K562 (cell line): ENCODE data around the gene ALDOC. TPM values are rescaled to one million over a fixed set of nuclear protein-coding genes. Genes with fewer than 3 reads are reported as not detected.

Experiments
- ATAC-seq: fragments of 200-7000 bp; cut with Tn5 transposase; 3 replicates; pipeline ENCODE4 v1.9.1; 2020; ENCODE audit warnings: moderate library complexity
- BruUV-seq: library from RNA; stranded (reverse); fragments of 400-500 nt; replicated peaks from 2 replicates; lab custom pipeline; 2021; lab: Mats Ljungman, UMichigan
- CTCF ChIA-PET: fragments of 300-600 bp; formaldehyde crosslinking; extraction: SDS; loops from one replicate; lab custom pipeline; 2021; ENCODE audit warnings: low intra/inter-chr PET ratio; lab: Yijun Ruan, JAX
- POLR2A ChIA-PET: fragments of 300-600, 350-650 bp; sonication (Branson Sonifier 250); formaldehyde crosslinking; extraction: SDS; loops from one replicate; lab custom pipeline; 2021; ENCODE audit warnings: antibody characterized with exemption, inconsistent platforms; lab: Yijun Ruan, JAX
- DNase-seq, 4 experiments: peaks; one replicate each; pipeline versions ENCODE4 v3.0.0 to v3.0.0-alpha.2; 2011 to 2018; ENCODE audit warnings: low spot score in 3 of 4, mixed read lengths in 3 of 4; ENCODE audit errors: extremely low read depth in 1 of 4
- FAIRE-seq: peaks from 2 replicates; lab custom pipeline; 2011; peaks lifted over from hg19 to GRCh38; lab: Jason Lieb, UNC
- H2AFZ ChIP-seq: 2 replicates; pipeline ENCODE4 v1.6.0; 2011; ENCODE audit warnings: low read depth, low read length, control low read depth, inconsistent platforms
- H3K27ac ChIP-seq: fragments of 200-600 bp; 3 replicates; pipeline ENCODE4 v1.8.0; 2011; ENCODE audit warnings: low read depth, mild to moderate bottlenecking, control low read depth, inconsistent platforms, low read length, moderate library complexity, mixed read lengths; ENCODE audit errors: extremely low read depth
- H3K27me3 ChIP-seq, 2 experiments: fragments of 300-600 bp in 1 of 2; 2 replicates in 1 of 2; 3 replicates in 1 of 2; pipeline versions ENCODE4 v1.6.0 to v1.8.0; 2011; ENCODE audit warnings: inconsistent platforms in 2 of 2, low read length in 2 of 2, mild to moderate bottlenecking in 1 of 2, mixed read lengths in 1 of 2, moderate library complexity in 1 of 2; ENCODE audit not compliant: control insufficient read depth in 2 of 2, insufficient read depth in 2 of 2
- H3K36me3 ChIP-seq: fragments of 300-600 bp; 3 replicates; pipeline ENCODE4 v1.8.0; 2011; ENCODE audit warnings: mild to moderate bottlenecking, low read length, inconsistent platforms; ENCODE audit not compliant: control insufficient read depth, insufficient read depth
- H3K4me1 ChIP-seq, 2 experiments: fragments of 200-600 bp in 1 of 2; replicated peaks in 1 of 2; 2 replicates in 1 of 2; 3 replicates in 1 of 2; pipeline versions ENCODE4 v1.5.1 to v1.8.0; 2011; ENCODE audit warnings: inconsistent platforms in 2 of 2, low read length in 2 of 2, mild to moderate bottlenecking in 1 of 2, mixed read lengths in 1 of 2, moderate library complexity in 1 of 2; ENCODE audit not compliant: control insufficient read depth in 2 of 2, insufficient read depth in 2 of 2
- H3K4me2 ChIP-seq: 2 replicates; pipeline ENCODE4 v1.6.1; 2011; ENCODE audit warnings: low read length, control low read depth, inconsistent platforms, mixed read lengths; ENCODE audit not compliant: insufficient read depth
- H3K4me3 ChIP-seq: fragments of 200-600 bp; sonication (generic), shearing (Covaris generic); 2 replicates; pipeline ENCODE4 v1.5.1; 2016; ENCODE audit warnings: control low read depth, inconsistent platforms
- H3K79me2 ChIP-seq: fragments of 200-600 bp; 3 replicates; pipeline ENCODE4 v1.8.0; 2011; ENCODE audit warnings: low read length, inconsistent platforms; ENCODE audit not compliant: control insufficient read depth, insufficient read depth
- H3K9ac ChIP-seq, 2 experiments: 2 replicates each; pipeline versions ENCODE4 v1.6.0 to v1.6.1; 2011; ENCODE audit warnings: low read depth in 2 of 2, low read length in 2 of 2, control low read depth in 1 of 2, inconsistent platforms in 1 of 2, mild to moderate bottlenecking in 1 of 2, mixed read lengths in 1 of 2; ENCODE audit not compliant: insufficient read depth in 1 of 2
- H3K9me1 ChIP-seq: one replicate; pipeline ENCODE4 v1.6.0; 2011; ENCODE audit warnings: inconsistent platforms, mild to moderate bottlenecking, low read length, moderate library complexity; ENCODE audit not compliant: control insufficient read depth, insufficient read depth
- H3K9me3 ChIP-seq: replicated peaks from 2 replicates; pipeline ENCODE4 v1.5.1; 2011; ENCODE audit warnings: low read depth, low read length, inconsistent platforms; ENCODE audit not compliant: control insufficient read depth, insufficient read depth
- H4K20me1 ChIP-seq: replicated peaks from 2 replicates; pipeline ENCODE4 v1.6.1; 2011; ENCODE audit warnings: low read length, inconsistent platforms, mixed read lengths; ENCODE audit not compliant: control insufficient read depth, insufficient read depth
- ARID2 ChIP-seq: fragments of 450-650 bp; IDR thresholded peaks from 2 replicates; pipeline ENCODE4 v1.6.1; 2017; ENCODE audit warnings: antibody characterized with exemption, mild to moderate bottlenecking
- E2F4 ChIP-seq: sonication (generic); formaldehyde crosslinking; IDR thresholded peaks from 2 replicates; pipeline ENCODE4 v1.8.0; 2022; ENCODE audit warnings: mild to moderate bottlenecking, low read depth, missing genetic modification reagents
- RBM25 ChIP-seq: fragments of 200-400 bp; formaldehyde crosslinking; IDR thresholded peaks from 2 replicates; pipeline ENCODE4 v1.6.1; 2018; ENCODE audit warnings: low read length, low read depth, moderate library complexity; ENCODE audit not compliant: severe bottlenecking
- SLC30A9 ChIP-seq: fragments of 250-450 bp; sonication (Bioruptor Pico); IDR thresholded peaks from 2 replicates; pipeline ENCODE4 v1.8.0; 2022; ENCODE audit warnings: mild to moderate bottlenecking, moderate library complexity
- ZNF217 ChIP-seq: sonication (generic); formaldehyde crosslinking; IDR thresholded peaks from 2 replicates; pipeline ENCODE4 v1.8.0; 2022; ENCODE audit warnings: mild to moderate bottlenecking, missing genetic modification reagents
- WGBS: fragments of 100-300 bp; shearing (Covaris generic); methylation state at CpG from one replicate; pipeline ENCODE4 v1.1.6; 2016; ENCODE audit warnings: low coverage, mixed read lengths; ENCODE audit not compliant: insufficient coverage; ENCODE audit errors: missing lambda C conversion rate; 5-methylcytosine and 5-hydroxymethylcytosine counted together
- in situ Hi-C: fragments of 300-500 bp; cut with MboI; formaldehyde crosslinking; loops from 4 replicates; pipeline ENCODE4 v1.15.0; 2018; ENCODE audit warnings: inconsistent platforms, mixed read lengths
- intact Hi-C: fragments of 100-400 bp; cut with micrococcal nuclease; formaldehyde crosslinking; loops from 2 replicates; pipeline ENCODE4 v1.14.2; 2022
- polyA plus RNA-seq, 8 experiments: library from polyadenylated mRNA; depleted of rRNA in 4 of 8; stranded (reverse) in 5 of 8; unstranded in 3 of 8; fragments of >200 nt; fragmentation: Nextera tagmentation in 2 of 8; fragmentation: Illumina TruSeq in 1 of 8; extraction: Ambion mirVana in 2 of 8; extraction: Trizol in 1 of 8; gene quantifications; 2 replicates each; pipeline versions ENCODE4 v1.2.1 to v1.2.3, GENCODE V29; 2011 to 2014; ENCODE audit warnings: inconsistent platforms in 1 of 8, missing spikeins in 1 of 8
- total RNA-seq, 7 experiments: library from RNA; depleted of rRNA in 6 of 7; stranded (reverse); fragments of >200 nt in 6 of 7; fragmentation: Illumina TruSeq in 2 of 7; extraction: Trizol in 2 of 7; gene quantifications; 2 replicates each; pipeline versions ENCODE4 v1.2.1 to v1.2.3, GENCODE V29; 2011 to 2021; ENCODE audit warnings: low replicate concordance in 1 of 7

ALDOC gene
- total and polyA plus RNA-seq, 9 of the 15 experiments (the other 6 are each of a cell fraction or from before 2014, with no cell fraction given), result 43.2 to 263 (median 99.2) TPM

GRCh38 chr17:28533091-28533807 lies 43.4 kb downstream of the ALDOC start (continued):
- TF ChIP-seq ZNF217 (CRISPR knock-in tag), result no peak
- TF ChIP-seq E2F4 (CRISPR knock-in tag), result no peak
- TF ChIP-seq SLC30A9 (CRISPR knock-in tag), result no peak

GRCh38 chr17:28532050-28532960 lies 44.4 kb downstream of the ALDOC start:
- peaks cover 5 to 35% of the 10 kb centered on the region in 2 experiments; a peak in 4 of 5 replicates for H3K27me3 ChIP-seq
- no peak for FAIRE-seq
- peak; percentile 58 for TF ChIP-seq RBM25
- TF ChIP-seq ARID2, result no peak
- TF ChIP-seq, all 486 proteins: peak for 1
- no peaks in the 10 kb centered on the region for H3K9me1 ChIP-seq
- H3K9me3 ChIP-seq, result no peaks in the 10 kb centered on the region
- no peaks in the 10 kb centered on the region for H3K79me2 ChIP-seq
- no peak overlapping the region for H3K4me3 ChIP-seq
- DNase-seq, result no peak
- BruUV-seq, result no TSS peak
- 0 out of 2 replicates have a peak, but pooled peaks cover 13% of the 10 kb centered on the region for H4K20me1 ChIP-seq
- no peak for ATAC-seq
- no peaks in the 10 kb centered on the region for H3K36me3 ChIP-seq
- CTCF ChIA-PET, result no interaction called here
- WGBS, result 0% methylated on average over 6 of the region's 7 CpGs
- no peak overlapping the region for H2AFZ ChIP-seq
- H3K4me1 ChIP-seq, result peaks cover 10 to 25% of the 10 kb centered on the region in 2 experiments; a peak in 4 of 5 replicates
- intact Hi-C loops, result no loop called here
- no peak overlapping the region for H3K4me2 ChIP-seq
- H3K27ac ChIP-seq, result no peak overlapping the region
- POLR2A ChIA-PET, result interaction anchor here (0.6 to 1.5 kb wide), 3 partner anchors 18 to 64 kb away, joined by 3 to 6 read pairs (median 4); no protein-coding TSS in a partner anchor
- in situ Hi-C loops, result no loop called here
- H3K9ac ChIP-seq, result no peak overlapping the region
